GM19023 (cell line): ENCODE measurements around the gene BRCA1.
"Not testable (repeated sequence)": the region's sequence is repeated elsewhere in the genome, so short reads cannot be mapped to it uniquely, and the experiment has no call there.

Experiments used
- ATAC-seq: cut with Tn5 transposase; IDR thresholded peaks from one replicate; pipeline ENCODE4 v1.9.1; 2021; ENCODE audit warnings: mild to moderate bottlenecking, moderate library complexity; ENCODE audit not compliant: unreplicated experiment

Gene BRCA1

GRCh38 chr17:43006639-43007551 is 118.3 kb downstream of the BRCA1 start, which contains the start of gene IFI35:
Gene IFI35 (plus strand): TSS chr17:43006784. CDS start chr17:43006948, 164 bp downstream.
- peak; percentile 90 for ATAC-seq

- ATAC-seq = no peak
Measured at GRCh38 chr17:43003542-43004172, 121.5 kb downstream of the BRCA1 start.

GRCh38 chr17:43000894-43001293 is 124.3 kb downstream of the BRCA1 start:
- ATAC-seq = not testable (repeated sequence)

- no peak for ATAC-seq
Measured at GRCh38 chr17:42999003-42999525, 126.1 kb downstream of the BRCA1 start.

GRCh38 chr17:42997984-42998938 is 126.9 kb downstream of the BRCA1 start, which contains the start of gene RPL27:
Gene RPL27 (plus strand): TSS chr17:42998419. CDS start chr17:42998751, 332 bp downstream.
- peak; percentile 92 for ATAC-seq

- no peak for ATAC-seq
Measured at GRCh38 chr17:42997390-42997983, 127.7 kb downstream of the BRCA1 start.
